ENCODE measurements around the gene SH3RF1. TPM values are rescaled to one million over a fixed set of nuclear protein-coding genes. Genes with fewer than 3 reads are reported as not detected.

Gene SH3RF1
- total RNA-seq, 1 donor: 41.9 TPM

- DNase-seq (ENCODE audit: low read depth): no peak
- H3K4me3 ChIP-seq (ENCODE audit: low read depth, low read length): no peak overlapping the region
- no peak for TF ChIP-seq CTCF (IDR thresholded peaks at IDR 0.05; ENCODE audit: insufficient read depth, low read depth, low read length)
Measured at GRCh38 chr4:169052594-169052945, 218.2 kb downstream of the SH3RF1 start.

DNA sequence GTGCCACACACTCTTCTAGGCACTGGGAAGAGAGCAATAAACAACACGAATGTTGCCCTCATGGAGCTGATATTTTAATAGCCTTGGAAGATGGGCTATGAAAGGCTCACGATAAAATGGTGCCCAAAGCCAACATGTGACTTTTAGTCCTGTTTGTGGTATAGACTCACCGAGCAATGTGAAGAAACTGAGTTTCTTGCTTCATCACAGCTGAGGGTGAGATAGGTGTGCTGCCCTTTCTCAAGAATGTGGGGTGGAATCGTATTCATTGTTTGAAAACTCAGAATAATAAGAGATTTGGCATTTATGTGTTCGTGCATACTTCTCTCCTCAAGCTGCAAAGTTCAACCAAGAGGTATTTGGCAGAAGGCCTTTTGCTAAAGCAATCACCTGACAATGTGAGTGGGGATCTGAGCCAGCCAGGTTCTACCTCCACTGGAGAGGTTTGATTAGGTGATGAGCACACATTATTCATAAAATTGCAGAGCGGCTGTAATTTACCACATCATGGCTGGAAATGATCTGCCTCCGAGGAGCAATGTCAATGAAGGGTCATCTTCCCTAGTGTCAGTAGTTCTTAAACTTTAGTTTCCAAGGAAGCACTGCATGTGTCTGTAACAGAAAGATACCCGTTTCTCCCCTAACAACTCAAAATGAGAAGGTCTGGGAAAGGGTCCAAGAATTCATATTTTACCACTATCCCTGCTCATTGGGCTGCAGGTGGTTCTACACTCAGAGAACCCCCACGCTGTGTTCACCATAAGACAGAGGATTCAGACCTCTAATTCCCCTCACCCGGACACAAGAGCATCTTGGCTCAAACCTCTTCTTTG, 218.8 kb downstream of the SH3RF1 start:
- no peak for TF ChIP-seq CTCF (IDR thresholded peaks at IDR 0.05; ENCODE audit: insufficient read depth, low read depth, low read length)
- H3K4me3 ChIP-seq (ENCODE audit: low read depth, low read length): no peak overlapping the region
- DNase-seq (ENCODE audit: low read depth): no peak

DNA sequence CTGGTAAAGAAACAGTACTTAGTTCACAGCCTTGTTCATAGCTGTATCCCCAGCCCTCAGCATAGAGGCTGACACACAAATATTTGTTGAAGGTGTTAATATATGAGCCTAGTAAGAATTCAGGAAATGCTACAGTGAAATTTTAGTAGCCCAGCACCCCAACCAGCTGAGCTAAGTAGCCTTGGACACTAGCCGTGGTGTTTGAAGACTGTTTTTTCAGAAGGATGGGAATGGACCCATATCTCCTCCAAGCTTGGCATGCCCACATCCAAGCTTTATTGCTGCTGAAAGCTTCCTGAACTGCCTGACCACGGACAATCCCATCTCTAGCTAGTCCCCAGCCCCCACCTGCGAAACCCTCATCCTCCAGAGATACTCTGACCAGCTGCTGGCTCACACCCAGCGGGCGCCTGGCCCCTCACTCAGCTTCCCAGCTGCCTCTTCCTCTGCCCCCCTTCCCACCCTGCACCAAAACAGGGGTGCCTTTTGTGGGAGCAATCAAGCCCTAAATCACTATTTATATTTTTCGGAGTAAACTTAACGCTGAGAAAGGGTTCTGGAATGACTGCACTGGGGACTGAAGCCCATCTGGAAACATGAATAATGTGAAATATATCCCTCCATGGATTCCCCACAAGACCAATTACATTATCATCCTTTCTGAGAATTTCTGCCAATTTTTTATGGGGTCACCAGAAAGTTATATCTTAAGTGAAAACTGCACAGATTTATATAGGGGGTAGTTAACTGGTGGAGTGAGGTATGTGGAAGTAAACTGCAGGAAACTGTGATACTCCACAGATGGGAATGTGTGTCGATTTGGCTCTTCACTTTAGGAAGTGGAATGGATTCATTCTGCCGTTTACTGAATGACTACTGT, 219.6 kb downstream of the SH3RF1 start:
- no peak for TF ChIP-seq CTCF (IDR thresholded peaks at IDR 0.05; ENCODE audit: insufficient read depth, low read depth, low read length)
- H3K4me3 ChIP-seq (ENCODE audit: low read depth, low read length): no peak overlapping the region
- DNase-seq (ENCODE audit: low read depth): no peak

- no peak for DNase-seq (ENCODE audit: low read depth)
- TF ChIP-seq CTCF (IDR thresholded peaks at IDR 0.05; ENCODE audit: insufficient read depth, low read depth, low read length): no peak
- no peak overlapping the region for H3K4me3 ChIP-seq (ENCODE audit: low read depth, low read length)
Measured at GRCh38 chr4:169050284-169050683, 220.5 kb downstream of the SH3RF1 start.

GRCh38 chr4:169048868-169049414, 221.8 kb downstream of the SH3RF1 start:
- no peak for DNase-seq (ENCODE audit: low read depth)
- TF ChIP-seq CTCF (IDR thresholded peaks at IDR 0.05; ENCODE audit: insufficient read depth, low read depth, low read length): no peak
- no peak overlapping the region for H3K4me3 ChIP-seq (ENCODE audit: low read depth, low read length)

DNA sequence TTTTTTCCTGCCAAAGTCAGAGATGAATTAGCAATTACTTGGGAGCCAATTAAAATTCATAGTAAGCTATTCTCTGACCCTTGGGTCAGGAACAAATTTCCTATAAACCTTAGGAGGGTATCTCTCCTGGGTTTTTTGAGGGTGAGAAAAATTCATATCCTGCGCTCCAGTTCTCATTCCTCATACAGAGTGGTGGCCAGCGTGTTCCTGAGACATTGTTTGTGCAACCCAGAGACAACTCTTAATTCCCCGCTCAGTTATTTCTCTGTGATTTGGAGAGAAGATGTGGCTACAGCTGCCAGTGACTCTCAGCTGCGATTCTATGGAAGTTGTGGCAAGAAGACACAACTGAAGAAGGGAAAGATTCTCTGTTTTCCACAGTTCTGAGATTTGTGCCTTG, 222.8 kb downstream of the SH3RF1 start:
- TF ChIP-seq CTCF (IDR thresholded peaks at IDR 0.05; ENCODE audit: insufficient read depth, low read depth, low read length): no peak
- no peak for DNase-seq (ENCODE audit: low read depth)
- H3K4me3 ChIP-seq (ENCODE audit: low read depth, low read length): no peak overlapping the region
